Measurements from ENCODE around the gene CA12.

The CA12 gene

DNA sequence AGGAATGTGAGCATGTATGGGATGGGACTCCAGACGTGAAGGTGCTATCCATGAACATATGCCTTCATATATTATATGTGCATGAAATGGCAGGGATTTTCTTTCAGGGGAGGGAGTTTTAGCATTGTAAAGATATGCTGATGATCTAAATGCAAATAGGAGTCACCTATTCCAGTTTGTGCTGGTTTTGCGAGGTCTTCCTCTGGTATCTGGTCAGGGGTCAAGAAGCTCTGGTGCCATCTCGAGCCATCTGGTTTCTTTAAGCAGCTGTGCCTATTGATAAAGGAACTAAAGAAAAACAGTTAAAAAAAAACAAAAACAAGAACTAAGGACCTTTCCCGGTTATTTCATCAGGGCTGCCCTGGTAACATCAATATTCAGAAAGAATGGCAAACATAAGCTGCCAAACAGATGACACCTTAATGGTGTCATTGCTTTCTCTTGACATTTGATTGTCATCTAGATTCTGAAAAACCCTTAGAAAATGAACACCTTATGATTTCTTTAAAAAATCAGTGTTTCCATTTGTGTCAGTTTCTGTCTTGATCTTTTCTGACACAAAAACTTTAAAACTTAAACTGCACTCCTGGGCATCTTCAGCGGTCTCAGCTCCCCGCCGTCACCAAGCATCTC is 81.6 kb downstream of the CA12 start:
- no peak for DNase-seq

DNA sequence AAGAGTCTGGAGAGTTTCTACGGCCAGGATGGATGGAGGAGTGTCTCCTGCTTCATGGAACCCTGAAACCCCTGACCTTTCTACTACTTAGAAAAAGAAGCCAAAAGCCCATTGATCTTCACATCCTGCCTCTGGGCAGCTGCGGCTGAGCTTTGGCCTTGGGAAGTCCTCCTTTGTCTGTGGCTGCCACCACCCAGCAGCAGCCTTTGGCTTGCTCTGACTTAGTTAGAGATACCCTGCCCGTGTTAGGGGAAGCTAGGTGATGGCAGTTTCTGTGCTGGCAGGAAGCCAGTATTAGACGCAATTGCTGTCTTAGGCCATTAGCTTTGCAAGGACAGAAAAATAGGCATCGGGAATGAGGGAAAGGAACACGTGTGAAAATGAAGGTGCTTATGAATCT is 85.5 kb downstream of the CA12 start:
- no peak for DNase-seq

DNA sequence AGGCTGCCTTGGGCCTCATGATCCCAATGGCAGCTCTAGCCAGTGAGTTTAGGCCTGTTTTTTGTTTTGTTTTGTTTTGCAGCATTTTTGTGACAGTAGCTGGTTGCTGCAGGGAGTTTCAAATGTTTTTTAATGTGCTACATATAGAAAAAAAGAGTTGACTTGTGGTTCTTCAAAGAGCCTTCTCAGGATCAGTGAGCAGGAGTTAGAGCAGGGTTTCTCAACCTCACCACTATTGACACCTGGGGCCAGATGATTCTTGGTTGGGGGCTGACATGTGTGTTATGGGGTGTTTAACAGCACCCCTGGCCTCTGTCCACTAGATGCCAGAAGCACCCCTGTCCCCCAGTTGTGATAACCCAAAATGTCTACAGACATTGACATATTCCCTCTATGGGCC is 86.3 kb downstream of the CA12 start:
- no peak for DNase-seq

DNA sequence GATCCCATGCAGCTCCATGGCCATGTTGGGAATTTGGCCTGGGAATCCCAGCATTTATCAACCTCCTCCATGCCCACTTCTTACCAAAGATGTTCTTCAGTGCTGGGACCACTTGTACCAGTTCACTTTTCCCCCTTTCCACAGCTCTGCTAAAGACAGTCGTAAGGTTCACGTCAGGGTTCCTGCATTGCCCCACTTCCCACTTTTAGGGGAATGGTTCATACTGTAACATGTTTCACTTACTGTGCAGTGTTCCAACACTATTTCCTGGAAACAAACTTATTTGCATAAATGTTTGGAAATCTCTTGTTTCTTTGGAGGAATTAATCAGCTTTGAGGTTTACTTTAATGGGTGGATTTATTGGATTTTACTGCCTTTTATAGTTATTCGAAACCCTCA is 87.3 kb downstream of the CA12 start:
- no peak for DNase-seq

DNA sequence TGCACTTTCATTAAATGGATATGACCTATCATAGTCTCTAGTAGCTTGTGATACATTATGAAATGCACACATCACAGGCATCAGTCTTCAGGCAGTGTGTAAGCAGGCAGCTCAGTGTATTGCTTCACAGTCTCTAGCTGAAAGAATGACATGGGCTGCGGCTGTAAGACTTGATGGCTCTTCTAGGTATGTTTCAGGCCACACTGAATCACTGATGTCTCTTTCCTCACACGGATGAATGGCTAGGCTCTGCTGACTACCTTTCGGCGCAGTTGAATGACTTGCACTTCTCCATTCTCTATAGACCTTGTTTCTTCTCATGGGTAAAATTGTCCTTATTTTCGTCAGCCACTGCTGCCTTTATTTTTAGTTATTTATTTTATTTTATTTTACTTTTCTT is 88.9 kb downstream of the CA12 start:
- DNase-seq, result no peak

DNA sequence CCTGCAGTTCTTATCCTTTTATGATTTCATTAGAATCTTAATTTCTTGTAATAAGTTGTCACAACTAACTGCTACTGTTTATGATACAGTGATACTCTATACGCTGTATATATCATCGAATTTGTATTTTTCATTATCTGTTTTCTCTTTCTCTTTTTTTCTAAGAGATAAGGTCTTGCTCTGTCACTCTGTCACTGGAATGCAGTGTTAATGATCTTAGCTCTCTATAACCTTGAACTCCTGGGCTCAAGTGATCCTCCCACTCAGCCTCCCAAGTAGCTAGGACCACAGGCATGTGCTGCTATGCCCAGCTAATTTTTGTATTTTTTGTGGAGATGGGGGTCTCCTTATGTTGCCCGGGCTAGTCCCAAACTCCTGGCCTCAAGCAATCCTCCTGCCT is 89.4 kb downstream of the CA12 start:
- no peak for DNase-seq

DNA sequence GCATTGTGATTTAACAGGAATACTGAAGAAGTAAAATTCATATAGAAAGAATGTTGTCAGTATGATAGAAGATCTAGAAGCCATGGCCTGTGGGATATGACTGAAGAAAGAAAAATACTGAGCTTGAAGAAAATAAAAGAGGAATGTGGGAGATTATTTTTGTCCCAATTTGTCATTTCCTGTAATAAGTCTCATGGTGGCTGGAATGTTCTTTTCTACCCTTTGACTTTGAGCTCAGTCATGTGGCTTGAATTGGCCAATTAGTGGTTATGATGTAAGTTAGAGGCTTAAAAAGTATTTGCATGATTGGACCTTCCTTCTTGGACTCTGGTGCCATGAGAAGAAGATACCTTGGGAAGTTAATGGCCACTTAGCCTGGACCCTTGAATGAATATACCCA is 90.1 kb downstream of the CA12 start:
- DNase-seq, result no peak

DNA sequence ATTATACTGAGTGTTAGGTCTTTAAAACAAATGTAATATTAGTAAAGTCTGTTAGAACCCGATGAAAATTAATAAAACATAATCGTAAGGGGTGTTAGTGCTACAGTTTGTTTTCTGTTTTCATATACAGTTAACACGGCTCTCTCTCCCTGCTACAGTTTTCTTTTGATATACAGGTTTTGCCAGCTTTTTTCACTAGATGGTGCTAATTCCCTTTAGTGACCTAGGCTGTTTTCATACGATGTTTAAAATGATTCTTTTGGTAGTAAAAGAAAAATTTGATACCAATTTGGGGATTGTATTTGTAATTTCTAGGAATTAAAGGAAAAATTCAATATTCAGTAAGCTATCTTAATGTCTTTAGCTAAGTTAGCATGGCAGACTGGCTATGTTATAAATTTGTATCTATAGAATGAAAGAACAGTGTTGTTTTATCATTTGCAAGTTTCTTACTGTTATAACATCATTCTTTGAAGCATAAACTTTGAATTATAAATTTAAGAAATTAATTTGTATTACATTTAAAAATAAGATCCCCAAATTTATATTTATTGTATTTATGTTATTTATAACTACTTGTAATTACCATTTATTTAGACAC is 92.8 kb downstream of the CA12 start:
- DNase-seq, result peak in 1 of 2 donors; percentile 67

DNA sequence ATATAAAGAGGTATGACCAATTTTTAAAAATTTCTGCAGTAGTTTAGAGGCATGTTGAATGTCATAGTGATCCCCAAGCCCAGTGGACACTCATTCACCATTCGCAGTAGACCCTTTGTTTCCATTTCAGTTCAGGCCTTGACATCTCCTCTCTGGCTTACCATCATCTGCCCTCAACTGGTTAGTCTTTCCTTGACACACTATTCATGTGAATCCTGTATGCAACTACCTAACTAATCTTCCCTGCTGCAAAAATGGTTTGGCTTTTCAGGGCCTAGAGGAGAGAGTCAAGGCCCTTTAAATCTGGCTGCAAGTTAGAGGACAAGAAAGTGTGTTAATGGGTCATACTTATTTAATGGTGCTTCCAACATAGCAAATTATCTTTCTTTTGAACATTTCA is 93.3 kb downstream of the CA12 start:
- no peak for DNase-seq

DNA sequence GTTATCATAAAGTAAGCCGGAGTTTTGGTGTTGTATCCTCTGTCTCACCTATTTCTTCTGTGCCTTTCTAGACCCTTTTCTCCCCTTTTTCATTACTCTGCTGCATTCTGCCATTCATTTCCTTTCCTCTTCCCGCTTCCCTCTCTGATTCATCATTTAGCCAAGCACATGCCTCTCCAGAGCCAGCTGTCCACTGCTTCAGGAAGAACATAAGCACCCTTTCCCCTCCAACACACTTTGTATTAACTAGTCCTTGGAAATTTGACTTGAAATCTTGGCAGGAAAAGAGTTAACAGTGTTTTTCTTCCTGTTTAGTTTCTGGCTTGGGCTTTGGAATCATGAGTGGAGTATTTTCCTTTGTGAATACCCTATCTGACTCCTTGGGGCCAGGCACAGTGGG is 94.5 kb downstream of the CA12 start:
- DNase-seq, result no peak

DNA sequence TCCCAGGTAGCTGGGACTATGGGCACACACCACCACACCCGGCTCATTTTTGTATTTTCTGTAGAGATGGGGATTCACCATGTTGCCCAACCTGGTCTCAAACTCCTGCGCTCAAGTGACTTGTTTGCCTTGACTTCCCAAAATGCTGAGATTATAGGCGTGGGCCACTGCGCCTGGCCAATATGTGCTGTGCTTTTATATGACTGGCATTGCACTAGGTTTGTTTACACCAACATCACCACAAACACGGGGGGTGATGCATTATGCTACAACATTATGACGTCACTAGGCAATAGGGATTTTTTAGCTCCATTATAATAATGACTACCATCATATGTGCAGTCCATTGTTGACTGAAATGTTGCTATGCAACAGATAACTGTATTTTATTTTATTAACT is 97.3 kb downstream of the CA12 start:
- no peak for DNase-seq

DNA sequence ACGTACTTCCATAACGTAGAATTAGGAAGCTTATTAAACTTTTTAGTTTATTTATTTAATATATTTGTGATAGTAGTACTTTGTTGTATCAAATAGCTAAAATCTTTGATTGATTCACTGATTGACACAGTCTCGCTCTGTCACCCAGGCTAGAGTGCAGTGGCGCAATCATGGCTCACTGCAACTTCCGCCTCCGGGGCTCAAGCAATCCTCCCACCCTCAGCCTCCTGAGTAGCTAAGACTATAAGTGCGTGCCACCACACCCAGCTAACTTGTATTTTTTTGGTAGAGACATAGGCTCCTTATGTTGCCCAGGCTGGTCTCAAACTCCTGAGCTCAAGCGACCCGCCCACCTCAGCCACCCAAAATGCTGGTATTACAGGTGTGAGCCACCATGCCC is 98.5 kb downstream of the CA12 start:
- DNase-seq, result peak; percentile 13 to 34

DNA sequence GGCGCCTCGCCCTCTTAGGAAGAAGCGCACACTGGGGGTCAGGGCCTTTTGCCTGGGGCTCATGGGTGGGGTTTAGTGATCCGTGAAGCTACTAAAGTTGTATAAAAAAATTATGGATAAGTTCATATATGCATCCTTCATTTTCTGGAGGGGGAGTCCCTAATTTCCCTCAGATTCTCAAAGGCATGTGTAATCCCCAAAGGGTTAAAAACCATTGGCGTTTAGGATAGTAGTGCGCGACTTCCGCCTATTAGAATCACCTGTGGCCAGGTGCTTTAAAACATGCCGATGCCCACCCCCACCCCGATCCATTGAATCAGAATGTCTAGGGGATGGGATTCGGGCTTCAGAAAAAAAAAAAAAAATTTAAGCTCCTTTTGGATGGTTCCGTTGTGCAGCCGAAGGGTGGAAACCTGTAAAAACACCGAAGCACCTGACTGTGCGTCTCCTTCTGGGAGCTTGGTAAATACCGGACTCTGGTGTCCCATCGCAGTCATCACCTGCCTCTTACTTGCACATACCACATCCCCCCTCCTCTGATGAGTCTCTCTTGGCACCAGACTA is 103.7 kb downstream of the CA12 start:
- DNase-seq, result no peak

DNA sequence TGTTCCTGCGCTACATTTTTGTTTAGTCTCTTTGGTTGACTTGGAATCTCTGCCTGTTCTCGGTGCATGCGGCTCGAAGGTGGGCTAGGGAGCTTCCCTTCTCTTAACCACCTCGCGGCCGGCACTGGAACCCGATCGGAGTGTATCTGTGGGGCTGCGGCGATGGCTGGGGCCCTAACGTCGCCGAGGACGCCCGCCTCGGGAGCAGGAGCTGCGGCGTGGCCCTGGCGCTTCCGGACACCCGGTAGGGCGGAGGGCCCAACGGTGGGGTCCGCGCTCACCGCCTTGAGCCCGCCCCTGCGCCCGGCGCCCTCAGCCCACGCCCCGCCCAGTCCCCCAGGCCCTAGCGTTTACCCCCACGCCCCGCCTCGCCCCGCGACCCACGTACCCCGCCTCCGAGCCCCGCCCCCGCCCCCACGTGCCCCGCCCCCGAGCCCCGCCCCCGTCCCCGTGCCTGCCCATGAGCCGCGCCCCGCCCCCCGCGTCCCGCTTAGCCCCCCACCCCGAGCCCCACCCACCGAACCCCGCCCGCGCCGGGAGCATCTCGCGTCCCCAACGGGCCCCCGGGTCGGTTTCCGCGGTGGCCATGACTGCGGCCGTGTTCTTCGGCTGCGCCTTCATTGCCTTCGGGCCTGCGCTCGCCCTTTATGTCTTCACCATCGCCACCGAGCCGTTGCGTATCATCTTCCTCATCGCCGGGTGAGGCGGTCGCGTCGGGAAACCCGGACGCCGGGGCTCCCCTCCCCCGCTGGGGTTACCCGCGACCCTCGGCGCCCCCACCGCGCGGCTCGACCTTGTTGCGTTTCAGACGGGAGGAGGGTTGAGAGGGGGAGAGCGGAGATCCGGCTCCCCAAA is 104.4 kb downstream of the CA12 start, which contains the start of gene APH1B:
Gene APH1B, plus strand, starts transcription at position 568 of the 855 bp plus-strand sequence. Its CDS starts 19 bp downstream, at position 587.
- DNase-seq, result peak; percentile 84 to 89

DNA sequence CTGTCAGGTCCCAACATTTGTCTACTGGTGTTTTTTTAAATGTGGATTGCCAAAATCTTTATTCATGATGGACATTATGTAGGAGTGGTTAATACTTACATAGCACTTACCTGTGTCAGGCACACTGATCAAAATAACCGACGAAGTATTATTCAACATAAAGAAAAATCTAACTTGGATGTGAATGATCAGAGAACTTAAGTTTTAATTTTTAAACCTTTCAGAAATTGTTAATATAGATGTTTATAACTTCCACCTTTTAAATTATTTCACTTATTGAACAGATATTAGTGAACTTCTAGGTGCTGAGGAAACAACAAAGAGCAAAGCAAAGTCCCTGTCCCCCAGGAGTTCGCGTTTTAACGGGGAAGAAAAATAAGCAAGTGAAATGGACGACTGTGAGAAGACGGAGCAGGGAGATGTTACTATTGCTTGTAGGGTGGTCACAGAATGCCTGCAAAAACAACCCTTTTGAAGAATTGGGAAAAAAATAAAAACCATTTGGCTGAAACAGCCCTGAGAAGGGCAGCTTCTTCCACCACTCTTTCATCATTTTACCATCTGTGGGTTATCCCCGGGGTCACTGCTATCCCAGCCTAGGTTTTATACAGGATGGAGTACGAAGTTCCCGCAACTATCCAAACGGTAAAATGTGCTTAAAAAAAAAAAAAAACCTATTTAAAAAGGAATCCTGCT is 105.2 kb downstream of the CA12 start:
- no peak for DNase-seq

DNA sequence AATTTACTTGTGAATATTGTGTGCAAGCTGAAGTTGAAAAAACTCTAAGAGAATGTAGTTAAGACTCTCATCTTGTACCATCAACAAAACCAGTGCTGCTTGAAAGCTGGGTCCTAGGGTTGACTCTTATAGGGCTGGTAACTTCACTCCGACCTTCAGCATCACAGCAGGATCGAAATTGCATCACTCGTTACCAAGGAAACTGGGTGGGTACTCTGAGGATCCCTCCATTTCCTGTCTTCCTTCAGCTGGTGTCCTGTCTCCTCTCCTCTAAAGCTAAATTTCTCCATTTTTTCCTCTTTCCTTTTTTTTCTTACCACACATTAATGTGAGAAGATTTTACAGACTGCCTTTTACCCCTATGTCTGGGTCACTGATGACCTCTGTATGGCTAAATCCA is 107.2 kb downstream of the CA12 start:
- peak; percentile 4 to 19 for DNase-seq
